GM18951 (cell line): ENCODE measurements around the gene MARK3.
"Not testable (repeated sequence)": the region's sequence is repeated elsewhere in the genome, so short reads cannot be mapped to it uniquely, and the experiment has no call there.

ENCODE experiments used
- POLR2A ChIP-seq: IDR thresholded peaks from 4 replicates; pipeline ENCODE4 v1.6.1; 2011; ENCODE audit warnings: mild to moderate bottlenecking; ENCODE audit not compliant: insufficient read length, insufficient read depth; ENCODE audit errors: extremely low read depth
- in situ Hi-C: fragments of 300-500 bp; cut with MboI; formaldehyde crosslinking; loops from one replicate; pipeline ENCODE4 v1.12.0; 2022; ENCODE audit warnings: low sequenced_read_pairs, mixed read lengths, inconsistent platforms; ENCODE audit not compliant: unreplicated experiment

The MARK3 gene

GRCh38 chr14:103501921-103502669 is 116.9 kb downstream of the MARK3 start:
- no peak for TF ChIP-seq POLR2A
- in situ Hi-C loops: no loop called here

GRCh38 chr14:103502877-103503276 is 117.7 kb downstream of the MARK3 start:
- in situ Hi-C loops: no loop called here
- no peak for TF ChIP-seq POLR2A

- no peak for TF ChIP-seq POLR2A
- in situ Hi-C loops: no loop called here
Observed at GRCh38 chr14:103503296-103503695, 118.1 kb downstream of the MARK3 start.

GRCh38 chr14:103504991-103505565 is 119.9 kb downstream of the MARK3 start:
- in situ Hi-C loops: no loop called here
- TF ChIP-seq POLR2A: no peak

- no peak for TF ChIP-seq POLR2A
- in situ Hi-C loops: no loop called here
Observed at GRCh38 chr14:103507751-103508150, 122.5 kb downstream of the MARK3 start.

GRCh38 chr14:103508521-103509329 is 123.5 kb downstream of the MARK3 start:
- in situ Hi-C loops: no loop called here
- no peak for TF ChIP-seq POLR2A

- TF ChIP-seq POLR2A: no peak
- in situ Hi-C loops: no loop called here
Observed at GRCh38 chr14:103509864-103510723, 124.9 kb downstream of the MARK3 start.

- in situ Hi-C loops: no loop called here
- no peak for TF ChIP-seq POLR2A
Observed at GRCh38 chr14:103510724-103511693, 125.8 kb downstream of the MARK3 start.

- in situ Hi-C loops: not testable (repeated sequence)
Observed at GRCh38 chr14:103512180-103512579, 127.0 kb downstream of the MARK3 start.

GRCh38 chr14:103512701-103513611 is 127.7 kb downstream of the MARK3 start:
- in situ Hi-C loops: no loop called here

More at GRCh38 chr14:103512701-103513611, 127.7 kb downstream of the MARK3 start:
- no peak for TF ChIP-seq POLR2A
